ENCODE measurements around the gene ADAT1. TPM values are rescaled to one million over a fixed set of nuclear protein-coding genes. Genes with fewer than 3 reads are reported as not detected.
A peak's percentile ranks its signal among the peaks of the same experiment; 100 is the strongest.

The ADAT1 gene
- 37.4 and 42.8 TPM in 2 replicates for total RNA-seq (2014; rRNA removed; shearing (Covaris generic))

GRCh38 chr16:75622761-75623605 is at the start of gene ADAT1:
Gene ADAT1 (minus strand): TSS chr16:75623281. CDS start chr16:75620799, 2,482 bp downstream.
- Histone ChIP-seq H3K36me3 (replicated peaks; ENCODE audit: control insufficient read depth, insufficient read depth, low read length) (peaks cover 27% of the 10 kb centered on the region), H3K4me3 (ENCODE audit: insufficient read depth, low read depth, low read length) (peak within 1 kb of the TSS; percentile 89), H3K27me3 (ENCODE audit: control insufficient read depth, insufficient read depth, low read length) (no peaks in the 10 kb centered on the region)
- DNase-seq: peak; percentile 94

GRCh38 chr16:75667503-75667902 is 44.4 kb upstream of the ADAT1 start:
- H3K27me3 ChIP-seq (ENCODE audit: control insufficient read depth, insufficient read depth, low read length): no peaks in the 10 kb centered on the region
- DNase-seq: no peak
- no peak overlapping the region for H3K4me3 ChIP-seq (ENCODE audit: insufficient read depth, low read depth, low read length)
- H3K36me3 ChIP-seq (replicated peaks; ENCODE audit: control insufficient read depth, insufficient read depth, low read length): no peaks in the 10 kb centered on the region

DNA sequence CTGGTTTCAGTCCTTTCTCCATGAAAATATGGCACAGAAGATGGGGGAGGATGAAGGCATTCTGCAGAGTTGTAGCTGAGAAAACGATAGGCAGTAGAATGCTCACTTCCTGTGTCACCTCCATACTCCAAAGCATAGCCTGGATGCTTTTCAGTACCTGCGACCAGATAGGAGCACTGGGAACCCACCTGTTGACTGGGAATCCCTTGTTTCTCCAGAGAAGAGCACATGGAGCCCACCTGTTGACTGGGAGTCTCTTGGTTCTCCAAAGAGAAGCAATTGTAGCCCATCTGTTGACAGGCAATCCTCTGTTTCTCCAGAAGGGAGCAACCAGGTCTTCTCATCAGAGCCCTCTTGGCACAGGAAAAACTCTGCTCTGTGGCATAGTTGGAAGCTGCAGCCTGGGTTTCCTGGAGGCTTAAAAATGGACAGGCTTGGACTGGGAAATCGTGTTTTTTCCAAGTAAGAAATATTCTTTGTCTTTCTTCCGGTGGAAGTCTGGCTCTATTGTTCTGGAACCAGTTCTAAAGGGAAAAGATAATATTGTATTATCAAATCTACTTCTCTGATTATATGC is 37.7 kb upstream of the ADAT1 start:
- DNase-seq: no peak
- H3K36me3 ChIP-seq (replicated peaks; ENCODE audit: control insufficient read depth, insufficient read depth, low read length): peaks cover 11% of the 10 kb centered on the region
- H3K27me3 ChIP-seq (ENCODE audit: control insufficient read depth, insufficient read depth, low read length): no peaks in the 10 kb centered on the region
- no peak overlapping the region for H3K4me3 ChIP-seq (ENCODE audit: insufficient read depth, low read depth, low read length)

- Histone ChIP-seq H3K36me3 (replicated peaks; ENCODE audit: control insufficient read depth, insufficient read depth, low read length) (peaks cover 14% of the 10 kb centered on the region), H3K4me3 (ENCODE audit: insufficient read depth, low read depth, low read length) (no peak overlapping the region), H3K27me3 (ENCODE audit: control insufficient read depth, insufficient read depth, low read length) (no peaks in the 10 kb centered on the region)
- DNase-seq: no peak
Observed at GRCh38 chr16:75660321-75660720, 37.2 kb upstream of the ADAT1 start.

DNA sequence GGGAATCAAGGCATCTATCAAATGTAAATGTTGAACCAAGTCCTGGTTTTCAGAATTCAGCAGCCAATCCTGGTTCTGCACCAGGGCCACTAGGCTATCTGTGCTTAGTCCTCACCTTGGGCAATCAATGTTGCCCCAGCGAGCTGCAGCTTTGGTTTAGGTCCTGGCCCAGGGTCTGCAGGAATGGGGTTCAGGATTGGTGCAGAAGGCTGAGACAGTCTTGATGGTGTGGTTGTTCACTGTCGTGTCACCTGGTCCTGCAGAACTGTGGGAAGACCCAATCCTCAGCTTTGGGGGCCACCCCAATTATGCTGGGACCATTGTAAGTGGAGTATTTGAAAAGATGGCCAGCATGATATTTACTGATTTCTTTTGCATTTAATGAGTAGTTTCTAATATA is 35.1 kb upstream of the ADAT1 start:
- peaks cover 17% of the 10 kb centered on the region for H3K36me3 ChIP-seq (replicated peaks; ENCODE audit: control insufficient read depth, insufficient read depth, low read length)
- no peak overlapping the region for H3K4me3 ChIP-seq (ENCODE audit: insufficient read depth, low read depth, low read length)
- DNase-seq: no peak
- no peaks in the 10 kb centered on the region for H3K27me3 ChIP-seq (ENCODE audit: control insufficient read depth, insufficient read depth, low read length)

- Histone ChIP-seq H3K36me3 (replicated peaks; ENCODE audit: control insufficient read depth, insufficient read depth, low read length) (peaks cover 17% of the 10 kb centered on the region), H3K27me3 (ENCODE audit: control insufficient read depth, insufficient read depth, low read length) (no peaks in the 10 kb centered on the region), H3K4me3 (ENCODE audit: insufficient read depth, low read depth, low read length) (no peak overlapping the region)
- DNase-seq: no peak
Observed at GRCh38 chr16:75653922-75654321, 30.8 kb upstream of the ADAT1 start.

GRCh38 chr16:75648265-75649076 is 25.4 kb upstream of the ADAT1 start:
- Histone ChIP-seq H3K27me3 (ENCODE audit: control insufficient read depth, insufficient read depth, low read length) (no peaks in the 10 kb centered on the region), H3K36me3 (replicated peaks; ENCODE audit: control insufficient read depth, insufficient read depth, low read length) (peaks cover 4% of the 10 kb centered on the region), H3K4me3 (ENCODE audit: insufficient read depth, low read depth, low read length) (peak overlapping the region; percentile 96)
- DNase-seq: peak; percentile 87

GRCh38 chr16:75647492-75648264 is 24.6 kb upstream of the ADAT1 start, which contains the start of the genes KARS1 and TERF2IP:
Gene KARS1 (minus strand): TSS chr16:75647665. CDS start chr16:75647639, 26 bp downstream.
Gene TERF2IP (plus strand): TSS chr16:75647773. CDS start chr16:75647883, 110 bp downstream.
- Histone ChIP-seq H3K27me3 (ENCODE audit: control insufficient read depth, insufficient read depth, low read length) (no peaks in the 10 kb centered on the region), H3K36me3 (replicated peaks; ENCODE audit: control insufficient read depth, insufficient read depth, low read length) (peaks cover 4% of the 10 kb centered on the region), H3K4me3 (ENCODE audit: insufficient read depth, low read depth, low read length) (peak within 1 kb of the TSS; percentile 96)
- peak; percentile 97 for DNase-seq

DNA sequence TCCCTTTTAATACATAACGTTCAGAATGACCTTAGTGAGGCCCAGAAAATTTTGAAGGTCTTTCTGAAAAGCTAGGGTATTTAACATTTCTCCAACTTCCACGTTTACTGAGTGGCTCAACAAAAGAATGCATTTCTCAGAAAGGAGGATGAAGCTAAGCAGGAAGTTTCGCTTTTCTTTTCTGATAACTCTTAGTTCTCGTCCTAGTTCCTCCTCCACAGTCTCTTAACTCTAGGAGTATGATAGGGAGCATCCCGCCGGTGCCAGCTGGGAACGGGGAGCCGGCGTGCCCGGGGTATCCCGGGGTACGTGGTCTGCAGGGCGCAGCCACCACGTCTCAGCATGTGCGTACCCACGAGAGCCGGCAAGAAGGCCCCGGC is 24.0 kb upstream of the ADAT1 start:
- Histone ChIP-seq H3K4me3 (ENCODE audit: insufficient read depth, low read depth, low read length) (peak overlapping the region; percentile 96), H3K27me3 (ENCODE audit: control insufficient read depth, insufficient read depth, low read length) (no peaks in the 10 kb centered on the region), H3K36me3 (replicated peaks; ENCODE audit: control insufficient read depth, insufficient read depth, low read length) (peaks cover 6% of the 10 kb centered on the region)

GRCh38 chr16:75644240-75645012 is 21.3 kb upstream of the ADAT1 start:
- no peak for DNase-seq
- H3K36me3 ChIP-seq (replicated peaks; ENCODE audit: control insufficient read depth, insufficient read depth, low read length): peaks cover 23% of the 10 kb centered on the region
- H3K27me3 ChIP-seq (ENCODE audit: control insufficient read depth, insufficient read depth, low read length): no peaks in the 10 kb centered on the region
- no peak overlapping the region for H3K4me3 ChIP-seq (ENCODE audit: insufficient read depth, low read depth, low read length)

More for the DNA sequence above, 24.0 kb upstream of the ADAT1 start:
- DNase-seq: no peak

DNA sequence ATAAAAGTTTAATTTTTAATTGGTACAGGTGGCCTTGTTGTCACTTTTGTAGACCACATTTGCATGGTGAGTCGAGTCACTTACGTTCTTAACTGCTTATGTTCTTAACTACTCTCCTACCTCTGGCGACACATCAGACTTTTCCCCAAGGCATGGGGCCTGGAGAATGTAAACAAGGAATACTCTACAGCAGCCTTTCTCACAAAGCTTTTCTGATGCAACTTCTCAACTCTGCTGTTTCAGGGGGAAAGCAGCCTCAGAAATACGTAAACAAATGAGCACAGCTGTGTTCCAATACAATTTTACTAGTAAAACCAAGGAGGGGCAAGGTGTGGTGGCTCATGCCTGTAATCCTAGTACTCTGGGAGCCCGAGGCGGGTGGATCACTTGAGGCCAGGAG is 17.5 kb upstream of the ADAT1 start:
- H3K4me3 ChIP-seq (ENCODE audit: insufficient read depth, low read depth, low read length): no peak overlapping the region
- DNase-seq: no peak
- no peaks in the 10 kb centered on the region for H3K27me3 ChIP-seq (ENCODE audit: control insufficient read depth, insufficient read depth, low read length)
- H3K36me3 ChIP-seq (replicated peaks; ENCODE audit: control insufficient read depth, insufficient read depth, low read length): peaks cover 35% of the 10 kb centered on the region

- Histone ChIP-seq H3K36me3 (replicated peaks; ENCODE audit: control insufficient read depth, insufficient read depth, low read length) (peaks cover 51% of the 10 kb centered on the region), H3K4me3 (ENCODE audit: insufficient read depth, low read depth, low read length) (no peak overlapping the region), H3K27me3 (ENCODE audit: control insufficient read depth, insufficient read depth, low read length) (no peaks in the 10 kb centered on the region)
- no peak for DNase-seq
Observed at GRCh38 chr16:75635036-75635435, 12.0 kb upstream of the ADAT1 start.

GRCh38 chr16:75632857-75633256 is 9.8 kb upstream of the ADAT1 start:
- no peak for DNase-seq
- Histone ChIP-seq H3K36me3 (replicated peaks; ENCODE audit: control insufficient read depth, insufficient read depth, low read length) (peaks cover 65% of the 10 kb centered on the region), H3K27me3 (ENCODE audit: control insufficient read depth, insufficient read depth, low read length) (no peaks in the 10 kb centered on the region), H3K4me3 (ENCODE audit: insufficient read depth, low read depth, low read length) (no peak overlapping the region)

Data from H7 (cell line).